PC-9 (cell line): Measurements from ENCODE around the gene GNAS. TPM values are rescaled to one million over a fixed set of nuclear protein-coding genes. Genes with fewer than 3 reads are reported as not detected.
A peak's percentile ranks its signal among the peaks of the same experiment; 100 is the strongest.

Experiments
- BruUV-seq: library from RNA; stranded (reverse); fragments of 400-500 nt; replicated peaks from 2 replicates; lab custom pipeline; 2021; lab: Mats Ljungman, UMichigan
- CTCF ChIA-PET: fragments of 300-600 bp; sonication (Branson Sonifier 250); formaldehyde crosslinking; loops from one replicate; lab custom pipeline; 2022; ENCODE audit warnings: antibody characterized with exemption; lab: Charles Lee
- POLR2A ChIA-PET: fragments of 300-600 bp; sonication (Branson Sonifier 250); formaldehyde crosslinking; loops from one replicate; lab custom pipeline; 2022; ENCODE audit warnings: antibody characterized with exemption; ENCODE audit not compliant: unreplicated experiment; lab: Charles Lee
- DNase-seq, 2 experiments: peaks; one replicate each; pipeline versions ENCODE4 v3.0.0 to v3.0.0-alpha.2; 2015 to 2022; ENCODE audit warnings: mixed read lengths in 1 of 2
- H2AFZ ChIP-seq: fragments of 200-600 bp; sonication (generic); 2 replicates; pipeline ENCODE4 v1.8.1; 2017; ENCODE audit warnings: antibody characterized with exemption
- H3F3A ChIP-seq: fragments of 200-600 bp; sonication (generic); 2 replicates; pipeline ENCODE4 v1.8.1; 2017; ENCODE audit warnings: antibody characterized with exemption, mild to moderate bottlenecking, low read depth; ENCODE audit not compliant: insufficient read depth
- H3K27ac ChIP-seq: fragments of 200-600 bp; sonication (generic); 2 replicates; pipeline ENCODE4 v1.6.1; 2016; ENCODE audit warnings: mixed run types
- H3K27me3 ChIP-seq: fragments of 200-600 bp; sonication (generic); 2 replicates; pipeline ENCODE4 v1.6.1; 2016; ENCODE audit warnings: low read depth, mixed run types; ENCODE audit not compliant: insufficient read depth
- H3K36me3 ChIP-seq: fragments of 200-600 bp; sonication (generic); 2 replicates; pipeline ENCODE4 v1.6.1; 2016; ENCODE audit warnings: low read depth, mixed run types
- H3K4me1 ChIP-seq: fragments of 200-600 bp; sonication (generic); replicated peaks from 2 replicates; pipeline ENCODE4 v1.6.1; 2016; ENCODE audit warnings: mixed run types; ENCODE audit not compliant: insufficient read depth
- H3K4me2 ChIP-seq: fragments of 200-600 bp; sonication (generic); 2 replicates; pipeline ENCODE4 v1.6.1; 2017; ENCODE audit warnings: mixed run types
- H3K4me3 ChIP-seq: fragments of 200-600 bp; sonication (generic); 2 replicates; pipeline ENCODE4 v1.6.1; 2016; ENCODE audit warnings: mixed run types
- H3K79me2 ChIP-seq: fragments of 200-600 bp; sonication (generic); 2 replicates; pipeline ENCODE4 v1.6.1; 2017; ENCODE audit warnings: low read depth, mixed run types
- H3K9me2 ChIP-seq: fragments of 200-600 bp; sonication (generic); 2 replicates; pipeline ENCODE4 v1.8.1; 2017; ENCODE audit warnings: mild to moderate bottlenecking; ENCODE audit not compliant: insufficient read depth
- H3K9me3 ChIP-seq: fragments of 200-600 bp; sonication (generic); 2 replicates; pipeline ENCODE4 v1.8.1; 2016; ENCODE audit warnings: low read depth; ENCODE audit not compliant: insufficient read depth
- H4K20me1 ChIP-seq: fragments of 200-600 bp; sonication (generic); 2 replicates; pipeline ENCODE4 v1.8.1; 2017; ENCODE audit not compliant: insufficient read depth
- EZH2 ChIP-seq: fragments of 200-600 bp; sonication (generic); IDR thresholded peaks from 2 replicates; pipeline ENCODE4 v1.8.0; 2017; ENCODE audit warnings: antibody characterized with exemption, low read depth
- intact Hi-C: fragments of 100-400 bp; cut with micrococcal nuclease; formaldehyde crosslinking; loops from one replicate; pipeline ENCODE4 v1.10.0; 2022; ENCODE audit not compliant: unreplicated experiment
- total RNA-seq: library from RNA; stranded (reverse); gene quantifications from 2 replicates; pipeline ENCODE4 v1.2.3, GENCODE V29; 2021
- TF ChIP-seq, protein P1 (sequence below): fragments of 200-600 bp; sonication (generic); conservative IDR thresholded peaks from 2 replicates; pipeline ENCODE4 v1.6.1; 2017; ENCODE audit warnings: mixed run types, antibody characterized with exemption, mild to moderate bottlenecking, moderate library complexity

GNAS gene
- total RNA-seq, 1 experiment from 2014 or later, result 929 TPM

DNA sequence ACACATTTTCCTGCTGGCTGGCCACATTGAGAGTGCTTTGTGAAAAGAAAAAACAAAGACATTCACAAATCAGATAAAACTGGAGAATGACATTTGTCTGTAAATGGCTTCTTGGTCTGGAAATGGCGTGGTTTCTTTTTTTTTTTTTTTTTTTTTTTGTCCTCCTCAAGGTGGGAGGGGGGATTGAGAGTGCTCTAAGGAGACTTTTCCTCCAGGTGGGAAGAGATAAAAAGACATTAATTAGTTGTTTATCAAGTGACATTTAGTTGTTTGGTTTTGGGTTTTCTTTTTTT, 40.4 kb downstream of the GNAS start:
- intact Hi-C loops, result loop anchor here (5.0 kb wide), 1 partner anchor 194 kb away; no protein-coding TSS in a partner anchor
- peaks cover 10% of the 10 kb centered on the region; the same call in 1 of the 2 replicates for H3F3A ChIP-seq
- DNase-seq, result no peak
- no TSS peak for BruUV-seq
- H3K79me2 ChIP-seq, result peaks cover 65% of the 10 kb centered on the region
- no peak overlapping the region for H2AFZ ChIP-seq
- no peaks in the 10 kb centered on the region for H3K9me2 ChIP-seq
- H3K27me3 ChIP-seq, result no peaks in the 10 kb centered on the region
- peak overlapping the region; percentile 83 for H3K4me3 ChIP-seq
- H3K9me3 ChIP-seq, result no peaks in the 10 kb centered on the region
- peak overlapping the region; percentile 95 for H3K4me2 ChIP-seq
- peak overlapping the region; percentile 85 for H3K27ac ChIP-seq
- TF ChIP-seq EZH2, result no peak
- TF ChIP-seq, protein P1, sequence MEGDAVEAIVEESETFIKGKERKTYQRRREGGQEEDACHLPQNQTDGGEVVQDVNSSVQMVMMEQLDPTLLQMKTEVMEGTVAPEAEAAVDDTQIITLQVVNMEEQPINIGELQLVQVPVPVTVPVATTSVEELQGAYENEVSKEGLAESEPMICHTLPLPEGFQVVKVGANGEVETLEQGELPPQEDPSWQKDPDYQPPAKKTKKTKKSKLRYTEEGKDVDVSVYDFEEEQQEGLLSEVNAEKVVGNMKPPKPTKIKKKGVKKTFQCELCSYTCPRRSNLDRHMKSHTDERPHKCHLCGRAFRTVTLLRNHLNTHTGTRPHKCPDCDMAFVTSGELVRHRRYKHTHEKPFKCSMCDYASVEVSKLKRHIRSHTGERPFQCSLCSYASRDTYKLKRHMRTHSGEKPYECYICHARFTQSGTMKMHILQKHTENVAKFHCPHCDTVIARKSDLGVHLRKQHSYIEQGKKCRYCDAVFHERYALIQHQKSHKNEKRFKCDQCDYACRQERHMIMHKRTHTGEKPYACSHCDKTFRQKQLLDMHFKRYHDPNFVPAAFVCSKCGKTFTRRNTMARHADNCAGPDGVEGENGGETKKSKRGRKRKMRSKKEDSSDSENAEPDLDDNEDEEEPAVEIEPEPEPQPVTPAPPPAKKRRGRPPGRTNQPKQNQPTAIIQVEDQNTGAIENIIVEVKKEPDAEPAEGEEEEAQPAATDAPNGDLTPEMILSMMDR, result no peak
- POLR2A ChIA-PET, result no interaction called here
- H3K36me3 ChIP-seq, result peaks cover 33% of the 10 kb centered on the region; the same call in 1 of the 2 replicates
- CTCF ChIA-PET, result no interaction called here
- peaks cover 23% of the 10 kb centered on the region for H3K4me1 ChIP-seq
- peaks cover 48% of the 10 kb centered on the region for H4K20me1 ChIP-seq

DNA sequence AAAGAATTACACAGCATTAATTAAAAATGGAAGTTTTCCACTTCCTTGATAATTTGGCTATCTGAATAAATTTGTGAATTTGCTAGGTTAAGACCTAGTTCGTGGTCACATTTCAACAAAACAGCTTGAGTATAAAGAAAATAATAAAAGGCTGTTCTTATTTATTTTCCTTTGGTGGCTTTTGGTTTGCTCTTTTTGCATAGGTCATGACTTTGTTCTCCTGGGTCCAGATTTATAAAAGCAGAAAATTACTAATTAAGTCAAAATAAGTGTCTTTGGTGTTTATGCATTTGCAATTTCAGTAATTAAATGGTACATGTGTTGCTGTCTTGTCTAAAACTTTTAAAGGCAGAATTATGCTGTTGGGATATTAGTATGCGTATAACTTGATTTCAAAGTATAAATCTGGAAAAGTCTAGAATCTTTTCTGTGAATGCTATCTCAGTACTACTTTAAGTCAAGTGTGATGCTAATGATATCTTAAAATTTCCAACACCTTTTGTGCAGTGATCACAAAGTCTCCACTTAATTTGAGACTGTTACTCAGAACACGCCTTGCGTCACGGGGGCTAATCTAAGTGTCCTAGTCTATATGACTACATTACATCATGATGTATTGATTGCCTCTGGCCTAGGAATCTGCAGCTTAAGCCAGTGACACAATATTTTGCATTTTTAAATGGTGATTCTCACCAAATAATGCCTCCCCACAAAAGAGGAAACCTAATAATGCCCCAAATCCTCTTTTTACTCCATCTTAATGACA, 41.0 kb downstream of the GNAS start:
- ChIA-PET POLR2A (no interaction called here), CTCF (no interaction called here)
- intact Hi-C loops, result loop anchor here (5.0 kb wide), 1 partner anchor 194 kb away; no protein-coding TSS in a partner anchor
- H3K4me2 ChIP-seq, result peak overlapping the region; percentile 95
- peak overlapping the region; percentile 85 for H3K27ac ChIP-seq
- DNase-seq, result no peak
- peaks cover 23% of the 10 kb centered on the region for H3K4me1 ChIP-seq
- no peaks in the 10 kb centered on the region for H3K27me3 ChIP-seq
- H3K79me2 ChIP-seq, result peaks cover 65% of the 10 kb centered on the region
- H2AFZ ChIP-seq, result no peak overlapping the region
- H3K36me3 ChIP-seq, result peaks cover 38% of the 10 kb centered on the region; the same call in 1 of the 2 replicates
- peaks cover 15% of the 10 kb centered on the region; the same call in 1 of the 2 replicates for H3F3A ChIP-seq
- peak overlapping the region; percentile 83 for H3K4me3 ChIP-seq
- TF ChIP-seq, protein P1, result no peak
- TF ChIP-seq EZH2, result no peak
- no peaks in the 10 kb centered on the region for H3K9me3 ChIP-seq
- peaks cover 53% of the 10 kb centered on the region for H4K20me1 ChIP-seq
- H3K9me2 ChIP-seq, result no peaks in the 10 kb centered on the region
- TSS peak; percentile 21 for BruUV-seq

DNA sequence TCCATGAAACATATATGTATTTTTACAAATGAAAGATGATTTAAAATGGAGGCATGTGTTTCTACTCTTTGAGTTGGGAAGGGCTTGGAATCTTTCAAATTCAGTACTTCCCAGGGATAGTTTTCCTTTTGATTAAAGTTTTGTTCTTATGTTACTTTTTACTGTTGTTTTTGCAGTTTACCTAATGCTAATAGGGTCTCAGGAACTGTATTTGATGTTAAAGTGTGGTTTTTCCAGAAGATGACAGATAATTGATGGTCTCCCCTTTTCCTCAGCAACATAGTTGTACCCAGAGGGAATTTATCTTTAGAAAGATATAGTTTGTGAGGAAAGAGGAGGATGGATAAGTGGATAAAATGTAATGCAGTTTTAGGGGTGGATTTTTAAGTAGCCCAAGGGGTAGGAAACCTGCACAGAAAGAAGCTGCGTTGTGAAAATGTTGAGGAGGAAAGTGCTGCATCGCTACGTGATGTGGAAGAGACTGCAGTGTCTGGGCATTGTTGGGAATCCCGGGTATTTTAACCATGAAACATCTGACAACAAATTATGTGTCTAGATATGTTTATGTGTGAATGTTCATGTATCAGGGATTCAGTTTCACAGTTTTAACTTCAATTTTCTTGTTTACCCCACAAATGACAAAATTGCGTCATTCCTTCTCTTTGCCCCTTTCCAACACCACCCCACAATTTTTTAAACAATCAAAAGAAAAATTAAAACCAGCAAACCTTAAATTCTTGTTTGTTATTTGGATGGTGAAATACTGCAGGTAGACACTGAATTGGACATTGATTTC, 42.3 kb downstream of the GNAS start:
- TF ChIP-seq, protein P1, result no peak
- no peak for TF ChIP-seq EZH2
- Histone ChIP-seq H3K4me3 (peak overlapping the region; percentile 83; the same call in 1 of the 2 replicates), H3K9me2 (no peaks in the 10 kb centered on the region), H2AFZ (no peak overlapping the region), H3K36me3 (peaks cover 49% of the 10 kb centered on the region), H4K20me1 (peaks cover 65% of the 10 kb centered on the region), H3K4me2 (peak overlapping the region; percentile 95), H3K27me3 (no peaks in the 10 kb centered on the region), H3K4me1 (peaks cover 23% of the 10 kb centered on the region), H3K9me3 (no peaks in the 10 kb centered on the region), H3K27ac (no peak overlapping the region), H3K79me2 (peaks cover 78% of the 10 kb centered on the region), H3F3A (peaks cover 27% of the 10 kb centered on the region; the same call in 1 of the 2 replicates)
- no TSS peak for BruUV-seq
- DNase-seq, result no peak
- ChIA-PET POLR2A (no interaction called here), CTCF (no interaction called here)
- intact Hi-C loops, result loop anchor here (5.0 kb wide), 1 partner anchor 192 kb away; no protein-coding TSS in a partner anchor
